SU-DHL-6 (cell line): ENCODE data around the gene SIDT2.
A peak's percentile ranks its signal among the peaks of the same experiment; 100 is the strongest.

Experiments used
- H2AFZ ChIP-seq: fragments of 200-600 bp; sonication (generic); 2 replicates; pipeline ENCODE4 v1.6.1; 2014; ENCODE audit warnings: low read depth, mild to moderate bottlenecking, moderate library complexity, mixed read lengths, antibody characterized with exemption, low read length; ENCODE audit not compliant: severe bottlenecking
- H3F3A ChIP-seq: fragments of 200-600 bp; shearing (Covaris generic); 2 replicates; pipeline ENCODE4 v1.6.0; 2016; ENCODE audit warnings: antibody characterized with exemption, mild to moderate bottlenecking; ENCODE audit not compliant: insufficient read depth
- H3K27ac ChIP-seq: fragments of 200-600 bp; sonication (generic); 2 replicates; pipeline ENCODE4 v1.5.1; 2016; ENCODE audit warnings: low read depth, mild to moderate bottlenecking, low read length, moderate library complexity, mixed read lengths
- H3K27me3 ChIP-seq: fragments of 200-600 bp; sonication (generic), shearing (Covaris generic); 2 replicates; pipeline ENCODE4 v1.6.0; 2014; ENCODE audit warnings: mild to moderate bottlenecking, low read length
- H3K36me3 ChIP-seq: fragments of 200-600 bp; sonication (generic); 2 replicates; pipeline ENCODE4 v1.6.1; 2014; ENCODE audit warnings: mild to moderate bottlenecking, low read length, mixed read lengths
- H3K4me2 ChIP-seq: fragments of 300-600, 200-600 bp; shearing (Covaris generic), sonication (generic); 2 replicates; pipeline ENCODE4 v1.6.0; 2014; ENCODE audit warnings: low read length, low read depth, mild to moderate bottlenecking; ENCODE audit not compliant: poor library complexity, severe bottlenecking
- H3K4me3 ChIP-seq: fragments of 200-600 bp; sonication (generic); 2 replicates; pipeline ENCODE4 v1.5.1; 2014; ENCODE audit warnings: antibody characterized with exemption, low read length, mild to moderate bottlenecking, mixed read lengths; ENCODE audit not compliant: insufficient read depth, poor library complexity, severe bottlenecking
- H3K79me2 ChIP-seq: fragments of 200-600 bp; sonication (generic); 2 replicates; pipeline ENCODE4 v1.6.1; 2014; ENCODE audit warnings: mild to moderate bottlenecking, low read length, moderate library complexity; ENCODE audit not compliant: insufficient read depth
- H3K9ac ChIP-seq: fragments of 200-600 bp; sonication (generic); 2 replicates; pipeline ENCODE4 v1.7.0; 2014; ENCODE audit warnings: mild to moderate bottlenecking, low read length
- H3K9me2 ChIP-seq: fragments of 200-600 bp; sonication (generic); replicated peaks from 2 replicates; pipeline ENCODE4 v1.6.1; 2014; ENCODE audit warnings: low read length; ENCODE audit not compliant: insufficient read depth
- H3K9me3 ChIP-seq: fragments of 200-600 bp; sonication (generic); 2 replicates; pipeline ENCODE4 v1.6.1; 2014; ENCODE audit warnings: low read length, mixed read lengths; ENCODE audit not compliant: insufficient read depth
- H4K20me1 ChIP-seq: fragments of 200-600 bp; sonication (generic); 2 replicates; pipeline ENCODE4 v1.6.1; 2014; ENCODE audit warnings: low read depth, mild to moderate bottlenecking, antibody characterized with exemption, low read length, moderate library complexity, mixed read lengths
- CTCF ChIP-seq: fragments of 200-600 bp; sonication (generic); IDR thresholded peaks from one replicate; pipeline ENCODE4 v1.5.1; 2017; ENCODE audit warnings: antibody characterized with exemption, mild to moderate bottlenecking, low read length, moderate library complexity; ENCODE audit not compliant: insufficient read depth, poor library complexity, severe bottlenecking
- EZH2phosphoT487 ChIP-seq: fragments of 200-600 bp; sonication (generic), shearing (Covaris generic); conservative IDR thresholded peaks from 2 replicates; pipeline ENCODE4 v1.6.1; 2018; ENCODE audit warnings: mild to moderate bottlenecking, antibody characterized with exemption, low read length, moderate library complexity, mixed read lengths

Gene SIDT2

GRCh38 chr11:117230999-117231841 lies 52.7 kb downstream of the SIDT2 start:
- no peaks in the 10 kb centered on the region for H3K9me3 ChIP-seq
- H3K9me2 ChIP-seq, result no peaks in the 10 kb centered on the region
- peak overlapping the region; percentile 99 for H3K4me3 ChIP-seq
- no peaks in the 10 kb centered on the region for H3K27me3 ChIP-seq
- TF ChIP-seq CTCF, result no peak
- TF ChIP-seq EZH2phosphoT487, result no peak
- H3K27ac ChIP-seq, result peak overlapping the region; percentile 81
- peak overlapping the region; percentile 95 for H3K9ac ChIP-seq
- peaks cover 38% of the 10 kb centered on the region for H3K79me2 ChIP-seq
- H4K20me1 ChIP-seq, result no peaks in the 10 kb centered on the region
- H3F3A ChIP-seq, result peaks cover 14% of the 10 kb centered on the region; the same call in 1 of the 2 replicates
- H2AFZ ChIP-seq, result peak overlapping the region; percentile 52
- no peaks in the 10 kb centered on the region; the same call in 1 of the 2 replicates for H3K36me3 ChIP-seq
- peak overlapping the region; percentile 98 for H3K4me2 ChIP-seq

- no peak for TF ChIP-seq EZH2phosphoT487
- no peak for TF ChIP-seq CTCF
- peak within 1 kb of the TSS; percentile 95 for H2AFZ ChIP-seq
- H3F3A ChIP-seq, result peaks cover 14% of the 10 kb centered on the region; the same call in 1 of the 2 replicates
- peak within 1 kb of the TSS; percentile 95 for H3K9ac ChIP-seq
- H3K36me3 ChIP-seq, result no peaks in the 10 kb centered on the region; the same call in 1 of the 2 replicates
- H3K9me2 ChIP-seq, result no peaks in the 10 kb centered on the region
- peak within 1 kb of the TSS; percentile 98 for H3K4me2 ChIP-seq
- H3K27ac ChIP-seq, result peak within 1 kb of the TSS; percentile 81
- no peaks in the 10 kb centered on the region for H3K9me3 ChIP-seq
- peak within 1 kb of the TSS; percentile 99 for H3K4me3 ChIP-seq
- no peaks in the 10 kb centered on the region for H4K20me1 ChIP-seq
- no peaks in the 10 kb centered on the region for H3K27me3 ChIP-seq
- peaks cover 38% of the 10 kb centered on the region for H3K79me2 ChIP-seq
Observed at GRCh38 chr11:117231842-117232091, 53.2 kb downstream of the SIDT2 start, which contains the start of gene PCSK7. Gene PCSK7 (minus strand): TSS chr11:117232073. CDS start chr11:117229844, 2,229 bp downstream.

- peak within 1 kb of the TSS; percentile 81 for H3K27ac ChIP-seq
Observed at GRCh38 chr11:117232092-117232878, 53.7 kb downstream of the SIDT2 start, which contains the start of gene RNF214. Gene RNF214 (plus strand): TSS chr11:117232671. CDS start chr11:117234273, 1,602 bp downstream.

More at GRCh38 chr11:117232092-117232878, 53.7 kb downstream of the SIDT2 start, which contains the start of gene RNF214:
- Histone ChIP-seq H4K20me1 (no peaks in the 10 kb centered on the region), H3K36me3 (no peaks in the 10 kb centered on the region; the same call in 1 of the 2 replicates), H3F3A (peaks cover 14% of the 10 kb centered on the region; the same call in 1 of the 2 replicates), H3K79me2 (peaks cover 38% of the 10 kb centered on the region), H3K9ac (peak within 1 kb of the TSS; percentile 95), H2AFZ (peak within 1 kb of the TSS; percentile 95), H3K9me3 (no peaks in the 10 kb centered on the region), H3K27me3 (no peaks in the 10 kb centered on the region), H3K4me3 (peak within 1 kb of the TSS; percentile 99), H3K4me2 (peak within 1 kb of the TSS; percentile 98), H3K9me2 (no peaks in the 10 kb centered on the region)
- TF ChIP-seq EZH2phosphoT487 (no peak), CTCF (peak; percentile 84)
